HTR-8/SVneo (cell line): Measurements from ENCODE around the gene FUS.
"Not testable (repeated sequence)": the region's sequence is repeated elsewhere in the genome, so short reads cannot be mapped to it uniquely, and the experiment has no call there.

Experiments used
- DNase-seq: peaks from one replicate; pipeline ENCODE4 v3.0.0; 2011; ENCODE audit warnings: low spot score, mixed read lengths; ENCODE audit not compliant: insufficient read length
- FAIRE-seq: peaks from 2 replicates; lab custom pipeline; 2011; peaks lifted over from hg19 to GRCh38; lab: Jason Lieb, UNC

The FUS gene

GRCh38 chr16:31143011-31143693 lies 36.8 kb upstream of the FUS start:
- DNase-seq (no peak), FAIRE-seq (no peak)

GRCh38 chr16:31143694-31144148 lies 36.2 kb upstream of the FUS start:
- FAIRE-seq (no peak), DNase-seq (no peak)

GRCh38 chr16:31144418-31144817 lies 35.5 kb upstream of the FUS start:
- FAIRE-seq, DNase-seq: not testable (repeated sequence)

- FAIRE-seq, result no peak
- DNase-seq, result no peak
Observed at GRCh38 chr16:31145398-31145990, 34.4 kb upstream of the FUS start.

- no peak for DNase-seq
- no peak for FAIRE-seq
Observed at GRCh38 chr16:31147574-31147973, 32.4 kb upstream of the FUS start.

- no peak for DNase-seq
Observed at GRCh38 chr16:31148281-31148728, 31.6 kb upstream of the FUS start.

GRCh38 chr16:31148896-31149295 lies 31.0 kb upstream of the FUS start:
- FAIRE-seq (no peak), DNase-seq (no peak)

More at GRCh38 chr16:31148281-31148728, 31.6 kb upstream of the FUS start:
- no peak for FAIRE-seq

GRCh38 chr16:31149332-31149731 lies 30.6 kb upstream of the FUS start:
- DNase-seq (no peak), FAIRE-seq (no peak)

- FAIRE-seq (no peak), DNase-seq (no peak)
Observed at GRCh38 chr16:31149894-31150890, 29.7 kb upstream of the FUS start, which contains the start of gene PRSS36. PRSS36 (minus strand) TSS chr16:31150066; CDS start chr16:31150035, 31 bp downstream.

- FAIRE-seq, DNase-seq: not testable (repeated sequence)
Observed at GRCh38 chr16:31150976-31151375, 29.0 kb upstream of the FUS start.

- no peak for DNase-seq
- no peak for FAIRE-seq
Observed at GRCh38 chr16:31157136-31157535, 22.8 kb upstream of the FUS start.

- no peak for FAIRE-seq
- DNase-seq, result no peak
Observed at GRCh38 chr16:31167315-31167714, 12.6 kb upstream of the FUS start.

- no peak for FAIRE-seq
Observed at GRCh38 chr16:31168848-31169247, 11.1 kb upstream of the FUS start.

GRCh38 chr16:31170048-31170447 lies 9.9 kb upstream of the FUS start:
- not testable (repeated sequence) for FAIRE-seq, DNase-seq

More at GRCh38 chr16:31168848-31169247, 11.1 kb upstream of the FUS start:
- DNase-seq, result no peak

GRCh38 chr16:31177136-31177535 lies 2.8 kb upstream of the FUS start:
- DNase-seq (no peak), FAIRE-seq (no peak)

- DNase-seq, result no peak
Observed at GRCh38 chr16:31179219-31179746, 656 bp upstream of the FUS start.

GRCh38 chr16:31181102-31181830 lies 1.3 kb downstream of the FUS start:
- DNase-seq (no peak), FAIRE-seq (no peak)

More at GRCh38 chr16:31179219-31179746, 656 bp upstream of the FUS start:
- no peak for FAIRE-seq

GRCh38 chr16:31182391-31182790 lies 2.5 kb downstream of the FUS start:
- FAIRE-seq (no peak), DNase-seq (no peak)
